B cell (primary cell): ENCODE measurements around the gene ANKRD11. TPM values are rescaled to one million over a fixed set of nuclear protein-coding genes. Genes with fewer than 3 reads are reported as not detected.

Experiments
- ATAC-seq: fragments of 200-7000 bp; cut with Tn5 transposase; one replicate; pipeline ENCODE4 v1.10.0; 2021; ENCODE audit warnings: low read depth, mild to moderate bottlenecking, moderate number of reproducible peaks, moderate library complexity
- CTCF ChIA-PET: fragments of 350-600 bp; sonication (Branson Sonifier 250); formaldehyde crosslinking; loops from one replicate; lab custom pipeline; 2021; ENCODE audit warnings: antibody characterized with exemption, inconsistent platforms; lab: Charles Lee
- POLR2A ChIA-PET: fragments of 350-600 bp; sonication (Branson Sonifier 250); formaldehyde crosslinking; loops from one replicate; lab custom pipeline; 2021; ENCODE audit warnings: antibody characterized with exemption; lab: Charles Lee
- DNase-seq: peaks from one replicate; pipeline ENCODE4 v3.0.0; 2013
- H2AFZ ChIP-seq: 2 replicates; pipeline ENCODE4 v1.6.1; 2012; ENCODE audit warnings: mild to moderate bottlenecking, low read depth, low read length; ENCODE audit not compliant: insufficient read depth, poor library complexity, severe bottlenecking
- H3K27ac ChIP-seq, 2 donors: 1 replicate in 1 of 2; 2 replicates in 1 of 2; pipeline ENCODE4 v1.5.1; 2012 to 2013; ENCODE audit warnings: low read length in 2 of 2, mild to moderate bottlenecking in 2 of 2, moderate library complexity in 1 of 2
- H3K27me3 ChIP-seq, 4 experiments: fragments of 200-600 bp in 1 of 4; sonication (generic) in 1 of 4; replicated peaks in 1 of 4; 1 replicate in 2 of 4; 2 replicates in 2 of 4; pipeline versions ENCODE4 v1.6.1 to v1.7.0; 2013 to 2016; ENCODE audit warnings: low read length in 3 of 4, mild to moderate bottlenecking in 2 of 4, mixed read lengths in 1 of 4, moderate library complexity in 1 of 4; ENCODE audit not compliant: insufficient read depth in 4 of 4, control insufficient read depth in 3 of 4; ENCODE audit errors: control extremely low read depth in 1 of 4
- H3K36me3 ChIP-seq, 2 experiments: replicated peaks in 1 of 2; 1 replicate in 1 of 2; 2 replicates in 1 of 2; pipeline versions ENCODE4 v1.6.1 to v1.7.1; 2013; ENCODE audit warnings: low read length in 1 of 2; ENCODE audit not compliant: insufficient read depth in 2 of 2, control insufficient read depth in 1 of 2; ENCODE audit errors: control extremely low read depth in 1 of 2, extremely low read depth in 1 of 2
- H3K4me1 ChIP-seq, 2 donors: fragments of 200-600 bp in 1 of 2; sonication (generic) in 1 of 2; 1 replicate in 1 of 2; 2 replicates in 1 of 2; pipeline versions ENCODE4 v1.5.1 to v1.6.1; 2013 to 2017; ENCODE audit warnings: low read length in 2 of 2; ENCODE audit not compliant: control insufficient read depth in 2 of 2, insufficient read depth in 2 of 2
- H3K4me2 ChIP-seq: replicated peaks from 2 replicates; pipeline ENCODE3; 2012; ENCODE audit warnings: mild to moderate bottlenecking, low read depth, low read length; ENCODE audit not compliant: poor library complexity, severe bottlenecking
- H3K4me3 ChIP-seq, 5 experiments: fragments of 200-600 bp in 1 of 5; sonication (generic) in 1 of 5; 1 replicate in 3 of 5; 2 replicates in 2 of 5; pipeline versions ENCODE4 v1.5.1 to v1.7.0; 2011 to 2016; ENCODE audit warnings: low read length in 4 of 5, mild to moderate bottlenecking in 4 of 5, low read depth in 2 of 5, control low read depth in 1 of 5, moderate library complexity in 1 of 5; ENCODE audit not compliant: insufficient read depth in 1 of 5; ENCODE audit errors: control extremely low read depth in 1 of 5, extremely low read depth in 1 of 5
- H3K79me2 ChIP-seq: fragments of 200-600 bp; sonication (generic); one replicate; pipeline ENCODE4 v1.6.0; 2016; ENCODE audit warnings: low read length; ENCODE audit not compliant: control insufficient read depth, insufficient read depth
- H3K9ac ChIP-seq: fragments of 200-600 bp; sonication (generic); 2 replicates; pipeline ENCODE4 v1.6.1; 2017; ENCODE audit warnings: mild to moderate bottlenecking, low read length, moderate library complexity
- H3K9me3 ChIP-seq, 3 donors: one replicate each; pipeline versions ENCODE4 v1.6.1 to v1.7.1; 2013; ENCODE audit warnings: low read length in 2 of 3; ENCODE audit not compliant: control insufficient read depth in 2 of 3, insufficient read depth in 1 of 3; ENCODE audit errors: control extremely low read depth in 1 of 3
- H4K20me1 ChIP-seq: 2 replicates; pipeline ENCODE4 v1.6.0; 2012; ENCODE audit warnings: mild to moderate bottlenecking, low read length; ENCODE audit not compliant: insufficient read depth, control insufficient read depth, poor library complexity, severe bottlenecking
- H3K27ac Mint-ChIP-seq: one replicate; pipeline ENCODE4 v1.8.0; 2021; ENCODE audit warnings: mixed read lengths
- H3K27me3 Mint-ChIP-seq: one replicate; pipeline ENCODE4 v1.8.0; 2021; ENCODE audit warnings: mixed read lengths
- H3K4me1 Mint-ChIP-seq: one replicate; pipeline ENCODE4 v1.8.0; 2021; ENCODE audit warnings: mixed read lengths
- H3K4me3 Mint-ChIP-seq: one replicate; pipeline ENCODE4 v1.8.0; 2021; ENCODE audit warnings: mixed read lengths
- H3K9me3 Mint-ChIP-seq: one replicate; pipeline ENCODE4 v1.8.0; 2022; ENCODE audit warnings: mixed read lengths; ENCODE audit not compliant: insufficient read depth
- CTCF ChIP-seq: fragments of 200-600 bp; IDR thresholded peaks from one replicate; pipeline ENCODE4 v1.8.0; 2022; ENCODE audit warnings: antibody characterized with exemption, mild to moderate bottlenecking
- EZH2 ChIP-seq: IDR thresholded peaks from 2 replicates; pipeline ENCODE4 v1.6.1; 2012; ENCODE audit warnings: borderline replicate concordance, low read depth, mild to moderate bottlenecking, moderate library complexity, low read length; ENCODE audit not compliant: insufficient read depth, poor library complexity, severe bottlenecking
- WGBS: methylation state at CpG from one replicate; pipeline ENCODE4 v1.1.5; 2013; ENCODE audit warnings: missing lambda C conversion rate; ENCODE audit not compliant: insufficient coverage; 5-methylcytosine and 5-hydroxymethylcytosine counted together
- intact Hi-C: fragments of 100-400 bp; cut with micrococcal nuclease; formaldehyde crosslinking; loops from one replicate; pipeline ENCODE4 v1.10.0; 2022
- polyA plus RNA-seq: library from polyadenylated mRNA; depleted of rRNA; stranded (reverse); fragments of >200 nt; gene quantifications from 2 replicates; pipeline ENCODE4 v1.2.3, GENCODE V29; 2012
- total RNA-seq, 2 donors: library from RNA; stranded (reverse); fragments of 120-200 nt in 1 of 2; gene quantifications; 1 replicate in 1 of 2; 2 replicates in 1 of 2; pipeline versions ENCODE4 v1.2.3 to v1.2.4, GENCODE V29; 2013 to 2022

ANKRD11 gene
- total and polyA plus RNA-seq, 2 donors (not counting 1 experiment from before 2014, with no cell fraction given), result 67.9 to 314 TPM

- Histone ChIP-seq H3K36me3 (no peaks in the 10 kb centered on the region), H3K4me2 (peak overlapping the region; percentile 66), H3K79me2 (peaks cover 100% of the 10 kb centered on the region), H3K4me3 (peak overlapping the region in 3 of 5 experiments; percentile 5 to 27 (median 23)), H3K9ac (peak overlapping the region; percentile 27), H3K27me3 (no peaks in the 10 kb centered on the region), H3K9me3 (no peaks in the 10 kb centered on the region), H3K4me1 (peaks cover 65 to 84% of the 10 kb centered on the region in 2 donors), H3K27ac (peak overlapping the region; percentile 58 to 66), H2AFZ (no peak overlapping the region), H4K20me1 (peaks cover 96% of the 10 kb centered on the region)
- Mint-ChIP-seq H3K27ac (peak overlapping the region; percentile 69), H3K27me3 (no peaks in the 10 kb centered on the region), H3K9me3 (no peaks in the 10 kb centered on the region), H3K4me1 (peaks cover 82% of the 10 kb centered on the region), H3K4me3 (peak overlapping the region; percentile 76)
- TF ChIP-seq CTCF (no peak), EZH2 (no peak)
- WGBS, result 80% methylated on average over 5 of the region's 5 CpGs
- intact Hi-C loops, result loop anchor here (1.0 to 2.0 kb wide), 2 partner anchors 8 to 14 kb away; partner anchors contain the start of gene ANKRD11
- peak; percentile 8 for ATAC-seq
- ChIA-PET CTCF (interaction anchor here (0.7 to 2.0 kb wide), 10 partner anchors 10 to 335 kb away, joined by 3 to 6 read pairs (median 4); no protein-coding TSS in a partner anchor), POLR2A (interaction anchor here (0.7 to 1.5 kb wide), 8 partner anchors 9 to 1046 kb away, joined by 3 to 20 read pairs (median 4); partner anchors contain the start of genes ANKRD11 and SPG7)
- no peak for DNase-seq
These were observed 14.0 kb downstream of the ANKRD11 start for GRCh38 chr16:89476379-89476778.

GRCh38 chr16:89475144-89475543, 15.2 kb downstream of the ANKRD11 start:
- TF ChIP-seq CTCF, result no peak
- TF ChIP-seq EZH2, result no peak
- Histone ChIP-seq H3K27me3 (no peaks in the 10 kb centered on the region), H3K79me2 (peaks cover 100% of the 10 kb centered on the region), H3K36me3 (no peaks in the 10 kb centered on the region), H3K27ac (no peak overlapping the region), H3K9ac (no peak overlapping the region), H3K4me1 (peaks cover 56 to 80% of the 10 kb centered on the region in 2 donors), H4K20me1 (peaks cover 97% of the 10 kb centered on the region), H3K4me3 (no peak overlapping the region), H3K9me3 (no peaks in the 10 kb centered on the region), H3K4me2 (no peak overlapping the region), H2AFZ (no peak overlapping the region)
- no peak overlapping the region for H3K27ac Mint-ChIP-seq
- intact Hi-C loops, result no loop called here
- peak overlapping the region; percentile 3 for H3K4me3 Mint-ChIP-seq
- H3K4me1 Mint-ChIP-seq, result peaks cover 82% of the 10 kb centered on the region
- POLR2A ChIA-PET, result no interaction called here
- no peaks in the 10 kb centered on the region for H3K9me3 Mint-ChIP-seq
- no peak for DNase-seq
- no peaks in the 10 kb centered on the region for H3K27me3 Mint-ChIP-seq
- CTCF ChIA-PET, result no interaction called here
- 100% methylated on average over 1 of the region's 5 CpGs for WGBS
- ATAC-seq, result no peak
